H1 (cell line): ENCODE data around the gene NXPE1. TPM values are rescaled to one million over a fixed set of nuclear protein-coding genes. Genes with fewer than 3 reads are reported as not detected.

Experiments used
- CBX5 ChIP-seq: fragments of 300-800, 300-1000 bp; sonication (generic); IDR thresholded peaks from 2 replicates; pipeline ENCODE4 v1.7.1; 2016; ENCODE audit warnings: antibody characterized with exemption, low read length, low read depth
- CTBP2 ChIP-seq: IDR thresholded peaks from 2 replicates; pipeline ENCODE4 v1.7.0; 2011; ENCODE audit warnings: borderline replicate concordance, mild to moderate bottlenecking, moderate library complexity, mixed read lengths, low read length; ENCODE audit not compliant: insufficient read depth, insufficient read length
- EGR1 ChIP-seq: IDR thresholded peaks from 2 replicates; pipeline ENCODE4 v1.6.1; 2011; ENCODE audit warnings: low read depth, low read length, borderline replicate concordance
- polyA plus RNA-seq, 7 experiments: library from polyadenylated mRNA; depleted of rRNA in 3 of 7; stranded (reverse) in 5 of 7; unstranded in 2 of 7; fragments of >200 nt in 5 of 7; fragments of 200-250 nt in 2 of 7; gene quantifications; 1 replicate in 5 of 7; 2 replicates in 1 of 7; 4 replicates in 1 of 7; pipeline versions ENCODE4 v1.2.1 to v1.2.3, GENCODE V29; 2011 to 2013; ENCODE audit warnings: missing spikeins in 2 of 7, mixed read lengths in 2 of 7
- total RNA-seq: library from RNA; stranded (reverse); fragmentation: NEBNext Ultra II Directional; extraction: Animal tissue kit (Norgen Biotek cat#: 25700); gene quantifications from 2 replicates; pipeline ENCODE4 v1.2.1, GENCODE V29; 2021
- TF ChIP-seq, protein P1 (sequence below): IDR thresholded peaks from 2 replicates; pipeline ENCODE4 v1.6.1; 2012; ENCODE audit warnings: inconsistent platforms

Gene NXPE1
- total and polyA plus RNA-seq, 2 of the 8 experiments (the other 6 are each of a cell fraction or from before 2014, with no cell fraction given) = not detected

DNA sequence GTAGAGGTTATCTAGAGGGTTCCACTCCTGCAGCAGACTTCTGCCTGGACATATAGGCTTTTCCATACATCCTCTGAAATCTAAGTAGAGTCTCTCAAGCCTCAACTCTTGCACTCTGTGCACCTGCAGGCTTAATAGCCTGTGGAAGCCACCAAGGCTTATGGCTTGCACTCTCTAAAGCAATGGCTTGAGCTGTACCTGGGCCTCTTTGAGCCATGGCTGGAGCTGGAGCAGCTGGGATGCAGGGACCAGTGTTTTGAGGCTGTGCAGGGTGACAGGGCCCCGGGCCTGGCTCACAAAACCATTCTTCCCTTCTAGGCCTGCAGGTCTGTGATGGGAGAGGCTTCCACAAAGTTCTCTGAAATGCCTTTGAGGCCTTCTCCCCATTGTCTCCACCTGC lies 38.8 kb upstream of the NXPE1 start (continued):
- TF ChIP-seq CBX5 (no peak), CTBP2 (no peak), EGR1 (no peak)
- TF ChIP-seq, protein P1, sequence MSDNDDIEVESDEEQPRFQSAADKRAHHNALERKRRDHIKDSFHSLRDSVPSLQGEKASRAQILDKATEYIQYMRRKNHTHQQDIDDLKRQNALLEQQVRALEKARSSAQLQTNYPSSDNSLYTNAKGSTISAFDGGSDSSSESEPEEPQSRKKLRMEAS = no peak
